AG09319 (cell line): ENCODE data around the gene MAST4.

Experiments used
- DNase-seq: peaks from one replicate; pipeline ENCODE4 v3.0.0-alpha.2; 2010; ENCODE audit warnings: low read depth; ENCODE audit errors: extremely low read depth
- TF ChIP-seq, protein P1 (sequence below): IDR thresholded peaks from 2 replicates; pipeline ENCODE4 v1.5.1; 2011; ENCODE audit warnings: low read depth, mild to moderate bottlenecking, inconsistent platforms, low read length, moderate library complexity

Gene MAST4

DNA sequence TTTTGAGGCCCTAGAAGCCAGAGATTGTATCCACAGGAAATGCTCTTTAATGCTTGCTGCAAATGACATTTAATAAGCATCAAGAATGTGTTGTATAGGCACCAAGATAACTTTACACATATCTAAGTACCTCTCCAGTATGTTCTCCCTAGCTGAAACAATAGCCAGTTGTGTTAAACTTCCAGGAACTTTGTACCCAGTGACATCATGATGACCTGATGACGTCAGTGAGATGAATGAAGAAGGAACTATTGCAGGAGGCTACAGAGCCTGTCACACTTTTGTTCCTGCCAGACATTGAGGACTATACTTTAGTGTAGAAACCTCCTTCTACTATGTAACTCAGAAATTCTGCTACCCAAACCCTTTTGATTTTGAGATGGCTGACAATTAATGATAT is 470.6 kb downstream of the MAST4 start:
- DNase-seq: no peak
- TF ChIP-seq, protein P1, sequence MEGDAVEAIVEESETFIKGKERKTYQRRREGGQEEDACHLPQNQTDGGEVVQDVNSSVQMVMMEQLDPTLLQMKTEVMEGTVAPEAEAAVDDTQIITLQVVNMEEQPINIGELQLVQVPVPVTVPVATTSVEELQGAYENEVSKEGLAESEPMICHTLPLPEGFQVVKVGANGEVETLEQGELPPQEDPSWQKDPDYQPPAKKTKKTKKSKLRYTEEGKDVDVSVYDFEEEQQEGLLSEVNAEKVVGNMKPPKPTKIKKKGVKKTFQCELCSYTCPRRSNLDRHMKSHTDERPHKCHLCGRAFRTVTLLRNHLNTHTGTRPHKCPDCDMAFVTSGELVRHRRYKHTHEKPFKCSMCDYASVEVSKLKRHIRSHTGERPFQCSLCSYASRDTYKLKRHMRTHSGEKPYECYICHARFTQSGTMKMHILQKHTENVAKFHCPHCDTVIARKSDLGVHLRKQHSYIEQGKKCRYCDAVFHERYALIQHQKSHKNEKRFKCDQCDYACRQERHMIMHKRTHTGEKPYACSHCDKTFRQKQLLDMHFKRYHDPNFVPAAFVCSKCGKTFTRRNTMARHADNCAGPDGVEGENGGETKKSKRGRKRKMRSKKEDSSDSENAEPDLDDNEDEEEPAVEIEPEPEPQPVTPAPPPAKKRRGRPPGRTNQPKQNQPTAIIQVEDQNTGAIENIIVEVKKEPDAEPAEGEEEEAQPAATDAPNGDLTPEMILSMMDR: no peak

DNA sequence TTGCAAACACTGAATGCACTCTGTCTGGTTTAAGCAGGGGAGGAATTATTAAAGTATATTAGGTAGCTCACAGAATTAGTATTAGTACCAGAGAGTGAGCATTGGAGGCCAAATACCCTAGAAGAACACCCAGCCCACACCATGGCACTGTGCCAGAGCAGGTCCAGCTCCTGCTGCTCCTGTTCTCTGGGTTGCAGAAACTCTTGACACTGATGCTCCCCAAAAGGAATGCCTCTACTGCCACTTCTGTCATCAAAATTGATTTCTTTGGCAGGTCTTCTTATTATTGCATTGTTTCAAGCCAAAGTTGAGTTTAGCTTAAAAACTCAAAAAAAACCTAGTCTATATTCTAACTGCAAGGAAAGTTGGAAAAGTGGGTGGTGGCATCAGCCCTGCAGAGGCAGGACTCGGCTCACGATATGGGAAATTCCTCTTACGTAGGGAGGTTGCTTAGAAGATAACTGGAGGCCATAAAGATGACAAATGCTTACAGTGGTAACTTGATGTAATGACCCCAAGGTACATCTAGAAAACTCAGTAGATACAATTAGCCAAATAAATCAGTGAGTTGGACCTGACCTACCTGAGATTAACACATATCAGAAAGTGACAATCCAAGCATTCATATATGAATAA is 477.0 kb downstream of the MAST4 start:
- TF ChIP-seq, protein P1: no peak
- DNase-seq: no peak

DNA sequence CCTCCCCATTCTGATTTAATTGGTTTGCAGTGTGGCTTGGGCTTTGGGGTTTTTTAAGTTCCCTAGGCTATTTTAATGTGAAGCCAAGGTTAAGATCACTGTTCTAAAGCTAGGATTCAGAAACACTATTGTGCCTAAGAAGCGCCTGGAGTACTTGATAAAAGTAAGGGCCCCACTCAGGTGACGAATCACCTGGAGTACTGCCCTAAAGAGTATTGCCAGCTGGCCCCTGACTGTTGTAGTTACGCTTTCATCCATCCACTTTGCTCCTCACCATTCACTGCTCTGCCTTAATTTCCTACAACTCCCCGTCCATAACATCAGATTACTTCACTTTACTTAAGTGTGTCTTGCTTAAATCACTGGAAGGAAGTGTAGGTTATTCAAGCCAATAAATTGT is 481.1 kb downstream of the MAST4 start:
- TF ChIP-seq, protein P1: no peak
- no peak for DNase-seq

DNA sequence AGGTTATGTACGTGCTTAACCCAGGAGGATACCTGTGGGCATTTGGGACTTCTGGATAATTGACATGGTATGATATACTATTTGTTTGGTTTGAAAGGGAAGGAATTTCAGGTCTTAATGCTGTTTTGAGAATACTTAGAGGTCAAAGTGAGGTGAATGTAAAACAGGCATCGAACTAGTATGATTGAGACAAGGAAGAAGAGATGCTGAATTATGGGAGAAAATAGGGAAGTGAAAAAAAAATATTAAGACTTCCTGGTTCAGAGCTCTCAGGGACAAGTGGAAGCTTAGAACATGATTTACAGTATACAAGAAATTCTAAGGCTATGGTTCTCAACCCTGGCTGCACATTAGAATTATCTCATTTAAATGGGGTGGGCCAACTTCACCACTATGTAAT is 485.1 kb downstream of the MAST4 start:
- no peak for DNase-seq
- TF ChIP-seq, protein P1: no peak

DNA sequence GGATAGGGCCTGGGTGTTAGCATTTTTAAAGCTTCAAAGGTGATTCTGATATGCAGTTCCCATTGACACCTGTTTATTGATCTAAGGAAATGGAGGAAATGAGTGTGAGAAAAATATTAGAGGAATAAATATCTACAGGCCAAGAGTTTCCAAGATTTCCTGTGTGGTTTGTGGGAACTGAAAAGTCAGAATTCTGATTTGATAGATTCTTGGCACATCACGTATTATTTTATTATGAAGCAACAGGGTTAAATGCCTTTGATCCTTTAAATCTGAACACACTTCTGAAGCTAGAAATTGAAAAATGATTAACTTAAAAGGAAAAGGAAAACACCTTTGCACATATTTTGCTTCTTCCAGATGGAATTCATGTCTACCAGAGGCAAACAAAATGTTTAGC is 486.7 kb downstream of the MAST4 start:
- TF ChIP-seq, protein P1: no peak
- no peak for DNase-seq

DNA sequence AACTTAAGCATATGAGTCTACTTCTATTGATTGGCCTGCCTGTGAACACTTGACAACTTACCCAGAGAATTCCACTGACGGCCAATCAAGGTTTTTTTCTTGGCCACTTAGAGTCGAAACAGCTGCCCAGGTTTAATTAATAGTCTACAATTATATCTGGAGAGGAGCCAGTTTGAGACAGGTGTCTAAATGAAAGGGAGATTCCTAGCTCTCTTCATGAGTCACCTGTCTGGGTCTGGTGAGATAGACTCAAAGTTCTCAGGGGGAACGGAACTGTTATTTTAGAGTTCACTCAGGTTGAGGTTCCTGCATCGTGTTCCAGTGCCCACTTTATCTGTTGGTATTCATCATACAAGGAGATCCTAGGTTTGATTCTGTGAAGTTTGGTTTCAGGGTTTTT is 489.4 kb downstream of the MAST4 start:
- DNase-seq: no peak
- TF ChIP-seq, protein P1: no peak

DNA sequence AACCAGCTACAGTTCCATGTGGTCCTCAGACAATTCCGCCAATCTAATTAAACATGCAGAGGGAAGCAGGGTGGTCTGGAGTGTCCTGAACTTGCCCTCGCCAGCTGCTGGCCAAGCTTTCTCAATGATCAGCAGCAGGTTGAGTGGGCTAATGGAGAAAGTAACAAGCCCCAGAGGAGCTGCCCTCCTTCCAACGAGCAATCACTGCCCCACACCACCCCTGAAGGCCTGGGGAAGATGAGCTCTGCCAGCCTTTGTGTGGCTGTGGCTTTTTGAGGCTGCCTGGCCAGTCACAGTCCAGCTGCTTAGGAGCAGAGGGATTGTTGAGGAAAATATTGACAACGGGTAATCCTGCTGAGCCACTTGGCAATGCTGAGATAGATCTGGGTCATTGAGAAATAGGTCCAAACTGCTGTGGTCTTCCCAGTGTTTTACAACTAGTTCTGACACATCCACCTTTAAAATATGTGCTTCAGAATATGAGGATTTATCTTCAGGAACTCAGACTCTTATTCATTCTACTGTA is 493.1 kb downstream of the MAST4 start:
- TF ChIP-seq, protein P1: no peak
- DNase-seq: no peak
